Measurements from ENCODE around the gene PLA2G6. TPM values are rescaled to one million over a fixed set of nuclear protein-coding genes. Genes with fewer than 3 reads are reported as not detected.
A peak's percentile ranks its signal among the peaks of the same experiment; 100 is the strongest.

Gene PLA2G6
- total and polyA plus RNA-seq, 2 of the 13 experiments (the other 11 are each of a cell fraction or from before 2014, with no cell fraction given) = 4.8 to 11.5 TPM

DNA sequence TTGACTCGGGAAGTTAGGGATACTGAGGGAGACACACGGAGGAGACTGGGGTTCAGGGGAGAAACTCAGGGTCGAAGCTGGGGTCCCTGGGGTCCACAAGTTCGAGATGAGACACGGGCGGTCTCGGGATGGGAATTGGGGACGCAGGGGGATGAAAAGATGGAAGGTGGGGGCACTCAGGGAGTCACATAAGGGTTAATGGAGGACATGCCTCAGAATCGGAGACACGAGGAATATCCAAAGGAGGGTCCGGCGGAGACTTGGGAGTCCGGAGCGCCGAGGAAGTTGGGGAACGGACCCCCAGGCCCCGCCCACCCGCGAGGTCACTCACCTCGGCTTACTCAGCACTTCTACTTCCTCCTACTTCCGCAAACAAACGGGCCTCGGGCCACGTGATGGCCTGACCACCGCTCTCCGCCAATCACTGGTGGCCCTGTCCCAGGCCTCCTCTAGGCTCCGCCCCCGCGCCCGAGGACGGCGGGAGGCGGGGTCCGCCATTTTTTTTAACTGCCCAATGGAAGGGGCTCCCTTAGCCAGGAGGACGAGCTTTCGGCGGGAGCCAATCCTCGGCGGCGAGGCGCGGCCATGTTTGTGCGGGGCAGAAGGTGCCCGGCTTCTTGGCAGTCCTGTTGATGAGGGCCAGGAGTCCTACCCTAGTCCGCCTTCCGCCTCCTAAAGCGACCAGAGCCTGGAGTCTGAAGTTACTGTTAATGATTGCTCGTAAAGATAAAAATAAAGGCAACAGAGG, at the start of gene PLA2G6 (continued):
- TF ChIP-seq, protein P1, sequence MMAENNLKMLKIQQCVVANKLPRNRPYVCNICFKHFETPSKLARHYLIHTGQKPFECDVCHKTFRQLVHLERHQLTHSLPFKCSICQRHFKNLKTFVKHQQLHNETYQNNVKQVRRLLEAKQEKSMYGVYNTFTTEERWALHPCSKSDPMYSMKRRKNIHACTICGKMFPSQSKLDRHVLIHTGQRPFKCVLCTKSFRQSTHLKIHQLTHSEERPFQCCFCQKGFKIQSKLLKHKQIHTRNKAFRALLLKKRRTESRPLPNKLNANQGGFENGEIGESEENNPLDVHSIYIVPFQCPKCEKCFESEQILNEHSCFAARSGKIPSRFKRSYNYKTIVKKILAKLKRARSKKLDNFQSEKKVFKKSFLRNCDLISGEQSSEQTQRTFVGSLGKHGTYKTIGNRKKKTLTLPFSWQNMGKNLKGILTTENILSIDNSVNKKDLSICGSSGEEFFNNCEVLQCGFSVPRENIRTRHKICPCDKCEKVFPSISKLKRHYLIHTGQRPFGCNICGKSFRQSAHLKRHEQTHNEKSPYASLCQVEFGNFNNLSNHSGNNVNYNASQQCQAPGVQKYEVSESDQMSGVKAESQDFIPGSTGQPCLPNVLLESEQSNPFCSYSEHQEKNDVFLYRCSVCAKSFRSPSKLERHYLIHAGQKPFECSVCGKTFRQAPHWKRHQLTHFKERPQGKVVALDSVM (CRISPR knock-in tag; IDR thresholded peaks at IDR 0.05) = no peak
- TF ChIP-seq, protein P2, sequence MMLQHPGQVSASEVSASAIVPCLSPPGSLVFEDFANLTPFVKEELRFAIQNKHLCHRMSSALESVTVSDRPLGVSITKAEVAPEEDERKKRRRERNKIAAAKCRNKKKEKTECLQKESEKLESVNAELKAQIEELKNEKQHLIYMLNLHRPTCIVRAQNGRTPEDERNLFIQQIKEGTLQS (CRISPR knock-in tag; IDR thresholded peaks at IDR 0.05) = no peak
- TF ChIP-seq ZBTB7B (CRISPR knock-in tag; IDR thresholded peaks at IDR 0.05) (0 out of 2 replicates have a peak, but pooled peaks have one; percentile 58), NFYC (CRISPR knock-in tag; IDR thresholded peaks at IDR 0.05) (peak; percentile 87), ISX (CRISPR knock-in tag; conservative IDR thresholded peaks at IDR 0.05) (no peak), MYC (CRISPR knock-in tag; IDR thresholded peaks at IDR 0.05; ENCODE audit: borderline replicate concordance) (peak; percentile 34; the same call in 1 of the 2 replicates), NFATC3 (CRISPR knock-in tag; IDR thresholded peaks at IDR 0.05) (no peak), ZSCAN20 (CRISPR knock-in tag; IDR thresholded peaks at IDR 0.05; ENCODE audit: borderline replicate concordance) (no peak), MAFK (conservative IDR thresholded peaks at IDR 0.05 in 1 of 2, IDR thresholded peaks at IDR 0.05 in 1 of 2; ENCODE audit: low read length in 2 of 2) (peak; percentile 82 to 93), ZNF224 (CRISPR knock-in tag; IDR thresholded peaks at IDR 0.05) (no peak), ZNF496 (CRISPR knock-in tag; IDR thresholded peaks at IDR 0.05; ENCODE audit: insufficient replicate concordance) (no peak), ATAD3A (CRISPR knock-in tag; IDR thresholded peaks at IDR 0.05) (no peak)
- TF ChIP-seq, protein P3, sequence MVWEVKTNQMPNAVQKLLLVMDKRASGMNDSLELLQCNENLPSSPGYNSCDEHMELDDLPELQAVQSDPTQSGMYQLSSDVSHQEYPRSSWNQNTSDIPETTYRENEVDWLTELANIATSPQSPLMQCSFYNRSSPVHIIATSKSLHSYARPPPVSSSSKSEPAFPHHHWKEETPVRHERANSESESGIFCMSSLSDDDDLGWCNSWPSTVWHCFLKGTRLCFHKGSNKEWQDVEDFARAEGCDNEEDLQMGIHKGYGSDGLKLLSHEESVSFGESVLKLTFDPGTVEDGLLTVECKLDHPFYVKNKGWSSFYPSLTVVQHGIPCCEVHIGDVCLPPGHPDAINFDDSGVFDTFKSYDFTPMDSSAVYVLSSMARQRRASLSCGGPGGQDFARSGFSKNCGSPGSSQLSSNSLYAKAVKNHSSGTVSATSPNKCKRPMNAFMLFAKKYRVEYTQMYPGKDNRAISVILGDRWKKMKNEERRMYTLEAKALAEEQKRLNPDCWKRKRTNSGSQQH (CRISPR knock-in tag; IDR thresholded peaks at IDR 0.05; ENCODE audit: low read depth) = no peak
- TF ChIP-seq, protein P4, sequence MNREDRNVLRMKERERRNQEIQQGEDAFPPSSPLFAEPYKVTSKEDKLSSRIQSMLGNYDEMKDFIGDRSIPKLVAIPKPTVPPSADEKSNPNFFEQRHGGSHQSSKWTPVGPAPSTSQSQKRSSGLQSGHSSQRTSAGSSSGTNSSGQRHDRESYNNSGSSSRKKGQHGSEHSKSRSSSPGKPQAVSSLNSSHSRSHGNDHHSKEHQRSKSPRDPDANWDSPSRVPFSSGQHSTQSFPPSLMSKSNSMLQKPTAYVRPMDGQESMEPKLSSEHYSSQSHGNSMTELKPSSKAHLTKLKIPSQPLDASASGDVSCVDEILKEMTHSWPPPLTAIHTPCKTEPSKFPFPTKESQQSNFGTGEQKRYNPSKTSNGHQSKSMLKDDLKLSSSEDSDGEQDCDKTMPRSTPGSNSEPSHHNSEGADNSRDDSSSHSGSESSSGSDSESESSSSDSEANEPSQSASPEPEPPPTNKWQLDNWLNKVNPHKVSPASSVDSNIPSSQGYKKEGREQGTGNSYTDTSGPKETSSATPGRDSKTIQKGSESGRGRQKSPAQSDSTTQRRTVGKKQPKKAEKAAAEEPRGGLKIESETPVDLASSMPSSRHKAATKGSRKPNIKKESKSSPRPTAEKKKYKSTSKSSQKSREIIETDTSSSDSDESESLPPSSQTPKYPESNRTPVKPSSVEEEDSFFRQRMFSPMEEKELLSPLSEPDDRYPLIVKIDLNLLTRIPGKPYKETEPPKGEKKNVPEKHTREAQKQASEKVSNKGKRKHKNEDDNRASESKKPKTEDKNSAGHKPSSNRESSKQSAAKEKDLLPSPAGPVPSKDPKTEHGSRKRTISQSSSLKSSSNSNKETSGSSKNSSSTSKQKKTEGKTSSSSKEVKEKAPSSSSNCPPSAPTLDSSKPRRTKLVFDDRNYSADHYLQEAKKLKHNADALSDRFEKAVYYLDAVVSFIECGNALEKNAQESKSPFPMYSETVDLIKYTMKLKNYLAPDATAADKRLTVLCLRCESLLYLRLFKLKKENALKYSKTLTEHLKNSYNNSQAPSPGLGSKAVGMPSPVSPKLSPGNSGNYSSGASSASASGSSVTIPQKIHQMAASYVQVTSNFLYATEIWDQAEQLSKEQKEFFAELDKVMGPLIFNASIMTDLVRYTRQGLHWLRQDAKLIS (CRISPR knock-in tag; IDR thresholded peaks at IDR 0.05) = no peak
- TF ChIP-seq, protein P5, sequence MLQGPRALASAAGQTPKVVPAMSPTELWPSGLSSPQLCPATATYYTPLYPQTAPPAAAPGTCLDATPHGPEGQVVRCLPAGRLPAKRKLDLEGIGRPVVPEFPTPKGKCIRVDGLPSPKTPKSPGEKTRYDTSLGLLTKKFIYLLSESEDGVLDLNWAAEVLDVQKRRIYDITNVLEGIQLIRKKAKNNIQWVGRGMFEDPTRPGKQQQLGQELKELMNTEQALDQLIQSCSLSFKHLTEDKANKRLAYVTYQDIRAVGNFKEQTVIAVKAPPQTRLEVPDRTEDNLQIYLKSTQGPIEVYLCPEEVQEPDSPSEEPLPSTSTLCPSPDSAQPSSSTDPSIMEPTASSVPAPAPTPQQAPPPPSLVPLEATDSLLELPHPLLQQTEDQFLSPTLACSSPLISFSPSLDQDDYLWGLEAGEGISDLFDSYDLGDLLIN (CRISPR knock-in tag; IDR thresholded peaks at IDR 0.05; ENCODE audit: borderline replicate concordance) = no peak
- TF ChIP-seq, protein P6, sequence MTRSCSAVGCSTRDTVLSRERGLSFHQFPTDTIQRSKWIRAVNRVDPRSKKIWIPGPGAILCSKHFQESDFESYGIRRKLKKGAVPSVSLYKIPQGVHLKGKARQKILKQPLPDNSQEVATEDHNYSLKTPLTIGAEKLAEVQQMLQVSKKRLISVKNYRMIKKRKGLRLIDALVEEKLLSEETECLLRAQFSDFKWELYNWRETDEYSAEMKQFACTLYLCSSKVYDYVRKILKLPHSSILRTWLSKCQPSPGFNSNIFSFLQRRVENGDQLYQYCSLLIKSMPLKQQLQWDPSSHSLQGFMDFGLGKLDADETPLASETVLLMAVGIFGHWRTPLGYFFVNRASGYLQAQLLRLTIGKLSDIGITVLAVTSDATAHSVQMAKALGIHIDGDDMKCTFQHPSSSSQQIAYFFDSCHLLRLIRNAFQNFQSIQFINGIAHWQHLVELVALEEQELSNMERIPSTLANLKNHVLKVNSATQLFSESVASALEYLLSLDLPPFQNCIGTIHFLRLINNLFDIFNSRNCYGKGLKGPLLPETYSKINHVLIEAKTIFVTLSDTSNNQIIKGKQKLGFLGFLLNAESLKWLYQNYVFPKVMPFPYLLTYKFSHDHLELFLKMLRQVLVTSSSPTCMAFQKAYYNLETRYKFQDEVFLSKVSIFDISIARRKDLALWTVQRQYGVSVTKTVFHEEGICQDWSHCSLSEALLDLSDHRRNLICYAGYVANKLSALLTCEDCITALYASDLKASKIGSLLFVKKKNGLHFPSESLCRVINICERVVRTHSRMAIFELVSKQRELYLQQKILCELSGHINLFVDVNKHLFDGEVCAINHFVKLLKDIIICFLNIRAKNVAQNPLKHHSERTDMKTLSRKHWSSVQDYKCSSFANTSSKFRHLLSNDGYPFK (CRISPR knock-in tag; IDR thresholded peaks at IDR 0.05; ENCODE audit: borderline replicate concordance) = peak; percentile 81
